ENCODE measurements around the gene ATP9B. TPM values are rescaled to one million over a fixed set of nuclear protein-coding genes. Genes with fewer than 3 reads are reported as not detected.
"Not testable (repeated sequence)": the region's sequence is repeated elsewhere in the genome, so short reads cannot be mapped to it uniquely, and the experiment has no call there.

ATP9B gene
- polyA plus RNA-seq, 4 donors: 29.3 to 36.4 (median 32.7) TPM

- DNase-seq (ENCODE audit: low read depth in 4 of 4, low spot score in 3 of 4): peak in 1 of 4 donors; percentile 21
Observed at GRCh38 chr18:79069717-79070151, 540 bp downstream of the ATP9B start.

DNA sequence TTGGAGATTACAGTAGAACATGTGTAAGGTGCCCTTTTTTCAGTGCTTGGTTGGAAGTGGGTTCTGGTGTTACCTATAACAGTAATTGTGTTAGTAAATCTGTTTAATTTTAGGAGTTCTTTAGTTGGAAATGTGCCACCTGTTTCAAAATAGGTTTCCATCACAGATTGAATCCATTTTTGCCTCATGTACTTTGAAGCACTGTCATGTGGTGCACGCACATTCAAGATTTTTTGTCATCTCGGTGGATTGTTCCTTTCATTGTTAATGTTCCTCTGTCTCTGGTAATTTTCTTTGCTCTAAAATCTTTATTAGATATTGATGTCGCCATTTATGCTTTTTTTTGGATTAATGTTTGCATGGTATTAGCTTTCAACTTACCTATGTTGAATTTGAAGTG lies 1.3 kb downstream of the ATP9B start:
- DNase-seq (ENCODE audit: low read depth in 4 of 4, low spot score in 3 of 4): no peak

DNA sequence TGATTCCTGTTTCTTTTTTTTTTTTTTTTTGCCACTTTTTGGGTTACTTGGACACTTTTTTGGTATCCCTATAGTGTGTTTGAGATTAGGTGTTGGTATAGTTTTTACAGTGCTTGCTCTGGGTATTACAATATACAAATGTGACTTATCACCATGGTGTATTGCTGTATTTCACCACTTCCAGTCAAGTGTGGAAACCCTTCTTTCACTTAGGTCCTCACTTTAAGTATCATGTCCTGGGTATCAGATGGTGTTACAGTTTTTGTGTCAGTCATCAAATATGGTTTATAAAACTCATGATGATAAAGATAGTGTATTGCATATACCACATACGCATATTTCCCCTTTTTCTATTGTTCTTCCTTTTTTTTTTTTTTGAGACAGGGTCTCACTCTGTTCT lies 1.8 kb downstream of the ATP9B start:
- DNase-seq (ENCODE audit: low read depth in 4 of 4, low spot score in 3 of 4): no peak

DNA sequence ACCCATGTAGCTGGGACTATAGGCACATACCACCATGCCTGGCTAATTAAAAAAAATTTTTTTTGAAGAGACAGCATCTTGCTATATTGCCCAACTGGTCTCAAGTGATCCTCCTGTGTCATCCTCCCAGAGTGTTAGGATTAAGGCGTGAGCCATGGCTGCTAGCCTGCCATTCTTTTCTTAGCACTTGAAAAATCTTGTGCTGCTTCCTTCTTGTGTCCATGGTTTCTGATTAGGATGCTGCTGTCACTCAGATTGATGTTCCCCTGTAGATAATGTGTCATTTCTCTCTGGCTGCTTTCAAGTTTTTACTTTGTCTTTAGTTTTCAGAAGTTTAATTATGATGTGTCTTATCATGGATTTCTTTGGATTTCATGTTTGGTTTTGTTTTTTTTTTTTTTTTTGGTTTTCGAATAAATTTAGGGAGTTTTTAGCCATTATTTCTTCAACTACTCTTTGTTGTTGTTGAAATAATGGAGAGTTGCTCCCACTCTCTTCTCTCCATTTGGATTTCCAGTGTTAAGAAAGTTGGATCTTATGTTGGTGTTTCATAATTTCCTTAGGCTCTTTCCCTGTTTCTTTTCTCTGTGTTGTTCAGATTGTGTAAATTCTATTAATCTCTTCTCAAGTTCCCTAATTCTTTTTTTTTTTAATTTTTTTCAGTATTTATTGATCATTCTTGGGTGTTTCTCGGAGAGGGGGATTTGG lies 2.5 kb downstream of the ATP9B start:
- DNase-seq (ENCODE audit: low read depth in 4 of 4, low spot score in 3 of 4): no peak

DNA sequence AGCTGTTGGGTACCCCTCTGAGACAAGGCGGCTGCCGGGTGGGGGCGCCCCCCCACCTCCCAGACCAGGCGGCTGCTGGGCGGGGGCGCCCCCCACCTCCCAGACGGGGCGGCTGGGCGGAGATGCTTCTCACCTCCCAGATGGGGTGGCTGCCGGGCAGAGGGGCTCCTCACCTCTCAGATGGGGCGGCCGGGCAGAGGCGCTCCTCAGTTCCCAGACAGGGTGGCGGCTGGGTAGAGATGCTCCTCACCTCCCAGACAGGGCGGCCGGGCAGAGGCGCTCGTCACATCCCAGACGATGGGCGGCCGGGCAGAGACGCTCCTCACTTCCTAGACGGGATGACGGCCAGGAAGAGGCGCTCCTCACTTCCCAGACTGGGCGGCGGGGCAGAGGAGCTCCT lies 3.5 kb downstream of the ATP9B start:
- DNase-seq (ENCODE audit: low read depth in 4 of 4, low spot score in 3 of 4): not testable (repeated sequence)

- DNase-seq (ENCODE audit: low read depth in 4 of 4, low spot score in 3 of 4): no peak
Observed at GRCh38 chr18:79077181-79077580, 8.0 kb downstream of the ATP9B start.

GRCh38 chr18:79078791-79079190 lies 9.6 kb downstream of the ATP9B start:
- not testable (repeated sequence) for DNase-seq (ENCODE audit: low read depth in 4 of 4, low spot score in 3 of 4)

DNA sequence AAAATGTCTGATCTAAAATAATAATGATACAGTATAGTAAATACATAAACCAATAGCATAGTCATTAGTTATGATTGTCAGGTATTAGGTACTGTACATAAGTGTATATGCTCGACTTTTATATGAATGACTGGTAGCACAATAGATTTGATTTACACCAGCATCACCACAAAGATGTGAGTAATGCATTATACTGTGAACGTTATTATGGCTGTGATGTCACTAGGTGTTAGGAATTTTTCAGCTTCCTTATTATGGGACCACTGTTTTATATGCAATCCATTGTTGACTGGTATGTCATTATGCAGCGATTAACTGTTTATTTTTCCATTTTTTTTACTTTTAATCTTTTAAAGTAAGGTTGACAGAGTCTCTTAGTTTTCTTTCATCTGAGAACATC lies 23.7 kb downstream of the ATP9B start:
- no peak for DNase-seq (ENCODE audit: low read depth in 4 of 4, low spot score in 3 of 4)

GRCh38 chr18:79093986-79094385 lies 24.8 kb downstream of the ATP9B start:
- no peak for DNase-seq (ENCODE audit: low read depth in 4 of 4, low spot score in 3 of 4)

GRCh38 chr18:79095216-79095615 lies 26.0 kb downstream of the ATP9B start:
- no peak for DNase-seq (ENCODE audit: low read depth in 4 of 4, low spot score in 3 of 4)

DNA sequence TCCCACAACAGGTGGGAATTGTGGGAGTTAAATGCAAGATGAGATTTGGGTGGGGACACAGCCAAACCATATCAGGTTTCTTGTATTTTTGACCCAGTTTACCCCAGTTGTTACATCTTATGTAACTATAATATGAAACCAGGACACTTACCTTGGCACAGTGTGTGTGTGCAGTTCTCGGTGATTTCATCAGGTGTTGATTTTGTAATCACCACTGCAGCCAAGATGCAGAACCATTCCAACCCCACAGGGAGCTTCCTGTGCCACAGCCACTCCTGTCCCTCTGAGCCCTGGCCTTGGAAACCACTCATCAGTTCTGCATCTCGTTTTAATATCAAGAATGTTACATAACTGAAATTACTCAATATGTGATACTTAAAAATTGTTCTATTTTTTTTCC lies 31.8 kb downstream of the ATP9B start:
- DNase-seq (ENCODE audit: low read depth in 4 of 4, low spot score in 3 of 4): no peak

DNA sequence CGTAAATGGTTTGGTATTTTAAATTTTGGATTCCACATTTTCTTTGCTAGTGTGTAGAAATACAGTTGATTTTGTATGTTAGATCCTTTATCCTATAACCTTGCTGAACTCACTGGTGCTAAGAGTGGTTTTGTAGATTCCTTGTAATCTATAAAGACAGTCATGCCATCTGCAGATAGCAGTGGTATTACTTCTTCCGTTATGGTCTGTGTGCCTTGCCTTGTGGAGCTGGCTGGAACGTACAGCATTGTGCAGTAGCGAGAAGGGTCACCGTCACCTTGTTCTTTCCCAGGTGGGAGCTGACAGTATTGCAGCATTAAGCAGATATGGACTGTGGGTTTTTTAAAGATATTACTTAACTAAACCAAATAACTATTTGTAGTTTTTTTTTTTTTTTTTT lies 33.7 kb downstream of the ATP9B start:
- DNase-seq (ENCODE audit: low read depth in 4 of 4, low spot score in 3 of 4): no peak

DNA sequence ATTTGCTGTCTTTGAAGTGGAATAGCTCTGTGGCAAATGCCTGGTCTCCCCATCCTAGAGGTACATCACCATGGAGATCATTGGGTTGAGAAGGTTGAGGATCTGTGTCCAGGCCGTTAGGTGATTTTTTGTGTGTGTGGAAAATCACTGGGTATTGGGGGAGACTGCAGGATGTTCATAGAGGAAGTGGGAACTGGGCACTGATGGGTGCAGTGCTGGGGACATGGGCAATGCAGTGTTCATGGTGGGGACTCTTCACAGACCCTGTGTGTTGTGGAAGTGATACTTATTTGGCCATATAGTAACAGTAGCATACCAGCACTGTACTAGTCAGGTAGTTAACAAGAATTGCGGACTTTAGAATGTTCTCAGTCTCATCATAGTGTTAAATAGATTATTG lies 34.9 kb downstream of the ATP9B start:
- DNase-seq (ENCODE audit: low read depth in 4 of 4, low spot score in 3 of 4): no peak

GRCh38 chr18:79105455-79105854 lies 36.3 kb downstream of the ATP9B start:
- DNase-seq (ENCODE audit: low read depth in 4 of 4, low spot score in 3 of 4): no peak

DNA sequence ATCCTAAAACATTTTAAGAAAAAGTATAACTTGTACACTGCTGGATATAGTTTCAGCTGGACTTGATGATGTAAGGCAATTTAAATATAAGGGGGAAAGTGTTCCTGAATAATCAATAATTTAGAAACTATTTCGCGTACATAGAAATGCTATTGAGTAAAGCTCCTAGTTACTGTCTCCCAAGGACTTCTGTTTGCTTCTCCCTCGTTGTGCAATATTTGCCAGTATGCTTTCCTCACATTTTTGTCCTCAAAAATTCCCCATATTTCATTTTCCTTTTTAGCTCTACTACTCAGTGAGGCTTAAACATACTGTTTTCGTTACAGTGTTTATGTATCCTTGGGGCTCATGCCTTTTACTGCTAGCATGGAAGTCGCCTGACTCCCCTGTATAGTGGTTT lies 36.9 kb downstream of the ATP9B start:
- DNase-seq (ENCODE audit: low read depth in 4 of 4, low spot score in 3 of 4): no peak

DNA sequence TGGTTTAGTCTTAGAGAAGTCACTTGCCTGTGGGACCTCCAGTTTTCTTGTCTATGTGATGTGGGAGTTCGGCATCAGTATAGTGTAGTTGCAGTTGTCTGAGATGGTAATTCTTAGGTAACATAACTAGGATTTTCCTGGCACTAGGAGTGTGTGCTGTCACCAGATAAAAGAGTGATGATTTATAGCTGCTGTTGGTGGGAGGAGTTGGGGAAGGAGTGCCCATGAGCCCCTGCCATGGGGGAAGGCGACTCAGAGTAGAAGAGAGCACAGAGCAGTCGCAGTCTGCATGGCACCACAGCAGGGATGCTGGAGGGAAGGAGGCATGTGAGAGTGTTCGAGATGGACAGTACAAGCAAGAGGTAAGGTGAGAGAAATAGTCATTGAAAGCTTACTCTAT lies 38.7 kb downstream of the ATP9B start:
- no peak for DNase-seq (ENCODE audit: low read depth in 4 of 4, low spot score in 3 of 4)

GRCh38 chr18:79108549-79109215 lies 39.5 kb downstream of the ATP9B start:
- DNase-seq (ENCODE audit: low read depth in 4 of 4, low spot score in 3 of 4): no peak

- no peak for DNase-seq (ENCODE audit: low read depth in 4 of 4, low spot score in 3 of 4)
Observed at GRCh38 chr18:79111483-79111882, 42.3 kb downstream of the ATP9B start.

DNA sequence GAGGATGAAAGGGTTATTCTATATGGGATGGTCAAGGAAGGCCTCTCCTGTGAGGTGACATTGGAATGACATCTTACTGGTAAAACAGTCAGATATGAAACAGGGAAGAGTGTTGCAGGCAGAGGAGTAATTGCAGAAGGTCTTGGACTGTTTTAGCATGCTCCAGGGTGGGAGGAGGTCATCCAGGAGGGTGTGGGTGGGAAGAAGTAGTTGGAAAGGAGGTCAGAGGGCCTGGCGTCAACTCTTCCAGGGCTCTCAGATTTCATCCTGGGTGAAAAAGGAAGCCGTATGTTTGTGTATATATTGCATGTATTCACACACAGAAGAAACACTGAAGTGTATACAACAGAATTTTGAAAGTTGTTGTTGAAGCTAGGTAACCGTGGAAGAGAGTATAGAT lies 48.2 kb downstream of the ATP9B start:
- DNase-seq (ENCODE audit: low read depth in 4 of 4, low spot score in 3 of 4): no peak

- no peak for DNase-seq (ENCODE audit: low read depth in 4 of 4, low spot score in 3 of 4)
Observed at GRCh38 chr18:79117788-79118187, 48.6 kb downstream of the ATP9B start.

- no peak for DNase-seq (ENCODE audit: low read depth in 4 of 4, low spot score in 3 of 4)
Observed at GRCh38 chr18:79118797-79119196, 49.6 kb downstream of the ATP9B start.

GRCh38 chr18:79121746-79122474 lies 52.7 kb downstream of the ATP9B start:
- no peak for DNase-seq (ENCODE audit: low read depth in 4 of 4, low spot score in 3 of 4)
